SK-N-MC (cell line): ENCODE measurements around the gene HTR2C.

Experiments used
- EZH2 ChIP-seq: fragments of 200-600 bp; sonication (generic); IDR thresholded peaks from one replicate; pipeline ENCODE4 v1.6.1; 2017; ENCODE audit warnings: antibody characterized with exemption
- POLR2AphosphoS5 ChIP-seq: IDR thresholded peaks from 2 replicates; pipeline ENCODE4 v1.6.1; 2012; ENCODE audit warnings: mild to moderate bottlenecking, low read depth, low read length, borderline replicate concordance

DNA sequence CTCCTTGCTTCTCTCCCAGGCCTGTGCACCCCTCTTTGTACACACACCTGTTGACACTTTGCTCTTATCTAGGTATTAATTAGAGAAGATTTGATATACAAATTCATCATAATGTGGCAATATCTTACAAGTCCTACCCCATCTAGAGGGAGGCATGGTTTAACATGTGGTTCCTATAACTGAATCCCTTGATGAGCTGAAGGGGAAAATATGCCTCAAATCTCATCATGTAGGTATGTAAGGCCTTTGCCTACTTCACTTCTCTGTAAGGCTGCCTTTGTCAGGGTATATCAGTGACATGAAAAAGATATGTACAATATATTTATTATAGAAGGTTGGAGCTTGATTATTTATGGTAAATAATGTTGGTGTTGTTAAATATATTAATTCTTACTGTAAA lies 31.9 kb downstream of the HTR2C start:
- TF ChIP-seq POLR2AphosphoS5 (no peak), EZH2 (no peak)
